ENCODE measurements around the gene SCT.

Gene SCT

GRCh38 chr11:643849-644738, 17.1 kb upstream of the SCT start:
- no peak for DNase-seq (ENCODE audit: low spot score)

- DNase-seq (ENCODE audit: low spot score) = no peak
These were observed 16.4 kb upstream of the SCT start for GRCh38 chr11:643366-643765.

GRCh38 chr11:641806-642370, 14.9 kb upstream of the SCT start:
- DNase-seq (ENCODE audit: low spot score) = no peak

- DNase-seq (ENCODE audit: low spot score) = no peak
These were observed 13.2 kb upstream of the SCT start for GRCh38 chr11:640021-640706.

- no peak for DNase-seq (ENCODE audit: low spot score)
These were observed 12.5 kb upstream of the SCT start for GRCh38 chr11:639332-639955.

- no peak for DNase-seq (ENCODE audit: low spot score)
These were observed 11.8 kb upstream of the SCT start for GRCh38 chr11:638631-639331.

GRCh38 chr11:637593-638521, 10.9 kb upstream of the SCT start:
- DNase-seq (ENCODE audit: low spot score) = no peak

- no peak for DNase-seq (ENCODE audit: low spot score)
These were observed 10.3 kb upstream of the SCT start for GRCh38 chr11:637333-637592.

GRCh38 chr11:636511-637332, 9.7 kb upstream of the SCT start, which contains the start of gene DRD4:
Gene DRD4, plus strand, starts transcription at chr11:637269. Its CDS starts 36 bp downstream, at chr11:637305.
- DNase-seq (ENCODE audit: low spot score) = no peak

- no peak for DNase-seq (ENCODE audit: low spot score)
These were observed 9.0 kb upstream of the SCT start for GRCh38 chr11:635945-636510.

GRCh38 chr11:630871-631270, 3.9 kb upstream of the SCT start:
- no peak for DNase-seq (ENCODE audit: low spot score)

- DNase-seq (ENCODE audit: low spot score) = no peak
These were observed 2.2 kb upstream of the SCT start for GRCh38 chr11:629237-629583.

- no peak for DNase-seq (ENCODE audit: low spot score)
These were observed 1.1 kb upstream of the SCT start for GRCh38 chr11:628056-628455.

GRCh38 chr11:627308-627576, 261 bp upstream of the SCT start:
- no peak for DNase-seq (ENCODE audit: low spot score)

GRCh38 chr11:625636-626268, 1.2 kb downstream of the SCT start:
- no peak for DNase-seq (ENCODE audit: low spot score)

GRCh38 chr11:624705-625635, 2.0 kb downstream of the SCT start, which contains the start of gene CDHR5:
Gene CDHR5, minus strand, starts transcription at chr11:624955. Its CDS starts 53 bp downstream, at chr11:624902.
- no peak for DNase-seq (ENCODE audit: low spot score)

GRCh38 chr11:623999-624704, 2.8 kb downstream of the SCT start:
- no peak for DNase-seq (ENCODE audit: low spot score)

- no peak for DNase-seq (ENCODE audit: low spot score)
These were observed 3.6 kb downstream of the SCT start for GRCh38 chr11:623349-623869.
